LNCaP clone FGC (cell line): ENCODE results near the gene FEN1.

Source experiments
- DNase-seq: peaks from one replicate; pipeline ENCODE4 v3.0.0-alpha.2; 2011; ENCODE audit warnings: low read depth
- H3K4me3 ChIP-seq: 2 replicates; pipeline ENCODE4 v1.5.1; 2011; ENCODE audit warnings: mild to moderate bottlenecking, low read depth, low read length, control low read depth
- TF ChIP-seq, protein P1 (sequence below): IDR thresholded peaks from 2 replicates; pipeline ENCODE4 v1.5.1; 2012; ENCODE audit warnings: mild to moderate bottlenecking; ENCODE audit not compliant: control insufficient read depth, insufficient read depth; ENCODE audit errors: extremely low read depth

FEN1 gene

GRCh38 chr11:61757213-61757862 lies 35.4 kb upstream of the FEN1 start:
- no peak for DNase-seq
- H3K4me3 ChIP-seq: no peak overlapping the region
- TF ChIP-seq, protein P1, sequence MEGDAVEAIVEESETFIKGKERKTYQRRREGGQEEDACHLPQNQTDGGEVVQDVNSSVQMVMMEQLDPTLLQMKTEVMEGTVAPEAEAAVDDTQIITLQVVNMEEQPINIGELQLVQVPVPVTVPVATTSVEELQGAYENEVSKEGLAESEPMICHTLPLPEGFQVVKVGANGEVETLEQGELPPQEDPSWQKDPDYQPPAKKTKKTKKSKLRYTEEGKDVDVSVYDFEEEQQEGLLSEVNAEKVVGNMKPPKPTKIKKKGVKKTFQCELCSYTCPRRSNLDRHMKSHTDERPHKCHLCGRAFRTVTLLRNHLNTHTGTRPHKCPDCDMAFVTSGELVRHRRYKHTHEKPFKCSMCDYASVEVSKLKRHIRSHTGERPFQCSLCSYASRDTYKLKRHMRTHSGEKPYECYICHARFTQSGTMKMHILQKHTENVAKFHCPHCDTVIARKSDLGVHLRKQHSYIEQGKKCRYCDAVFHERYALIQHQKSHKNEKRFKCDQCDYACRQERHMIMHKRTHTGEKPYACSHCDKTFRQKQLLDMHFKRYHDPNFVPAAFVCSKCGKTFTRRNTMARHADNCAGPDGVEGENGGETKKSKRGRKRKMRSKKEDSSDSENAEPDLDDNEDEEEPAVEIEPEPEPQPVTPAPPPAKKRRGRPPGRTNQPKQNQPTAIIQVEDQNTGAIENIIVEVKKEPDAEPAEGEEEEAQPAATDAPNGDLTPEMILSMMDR: no peak

- TF ChIP-seq, protein P1: no peak
- no peak overlapping the region for H3K4me3 ChIP-seq
- no peak for DNase-seq
Observed at GRCh38 chr11:61760946-61761345, 31.8 kb upstream of the FEN1 start.

DNA sequence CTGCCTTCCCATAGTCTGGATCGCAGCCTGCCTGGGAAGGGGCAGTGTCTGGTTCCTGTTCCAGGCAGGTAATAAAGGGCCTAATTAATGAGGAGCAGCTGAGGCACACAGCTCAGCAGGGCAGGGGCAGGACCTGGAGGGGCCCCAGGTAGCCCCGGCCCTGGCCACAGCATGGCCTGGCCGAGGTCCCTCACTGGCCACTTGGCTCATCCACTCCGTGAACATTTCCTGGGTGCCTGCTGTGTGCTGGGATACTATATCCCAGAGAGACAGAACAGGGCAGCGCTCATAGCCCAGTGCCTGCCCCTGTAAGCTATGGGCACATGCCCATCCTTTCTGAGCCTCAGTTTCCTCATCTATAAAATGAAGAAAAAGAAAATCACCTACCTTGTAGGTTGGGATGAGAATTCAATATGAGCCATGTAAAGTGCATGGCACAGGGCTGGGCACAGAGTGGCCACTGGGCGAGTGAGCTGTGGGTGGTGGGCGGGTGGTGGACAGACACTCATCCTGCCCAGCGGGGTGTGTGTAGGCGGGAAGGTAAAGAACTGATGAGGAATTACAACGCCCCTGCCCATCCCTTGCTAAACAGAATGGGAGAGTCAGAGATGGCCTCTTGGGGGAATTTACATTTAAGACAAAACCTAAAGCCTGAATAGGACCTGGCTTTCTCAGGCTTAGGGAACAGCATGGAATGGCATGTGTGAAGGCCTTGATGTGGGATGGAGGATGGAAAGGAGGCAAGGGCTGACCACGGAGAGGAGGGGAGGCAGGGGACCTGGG lies 31.1 kb upstream of the FEN1 start:
- H3K4me3 ChIP-seq: no peak overlapping the region
- TF ChIP-seq, protein P1: no peak
- DNase-seq: no peak

DNA sequence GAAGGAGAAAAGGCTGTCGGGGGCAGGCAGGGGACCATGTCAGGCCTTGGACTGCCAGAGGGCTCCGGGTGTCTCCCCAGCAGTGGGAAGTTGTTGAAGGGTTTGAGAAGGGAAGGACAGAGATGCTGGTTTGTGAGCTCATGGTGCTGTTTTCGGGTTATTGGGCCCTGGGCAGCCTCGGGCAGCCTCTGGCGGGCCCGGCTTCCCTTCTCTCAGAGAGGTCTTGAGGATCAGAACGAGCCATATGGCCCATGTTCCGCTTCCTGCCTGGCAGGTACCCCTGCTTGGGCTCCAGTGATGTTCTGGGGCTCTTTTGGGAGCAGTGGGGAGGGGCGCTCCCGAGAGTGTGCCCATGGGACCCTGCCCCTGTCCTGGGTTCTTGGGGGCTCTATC lies 30.5 kb upstream of the FEN1 start:
- H3K4me3 ChIP-seq: no peak overlapping the region
- DNase-seq: no peak
- TF ChIP-seq, protein P1: no peak

DNA sequence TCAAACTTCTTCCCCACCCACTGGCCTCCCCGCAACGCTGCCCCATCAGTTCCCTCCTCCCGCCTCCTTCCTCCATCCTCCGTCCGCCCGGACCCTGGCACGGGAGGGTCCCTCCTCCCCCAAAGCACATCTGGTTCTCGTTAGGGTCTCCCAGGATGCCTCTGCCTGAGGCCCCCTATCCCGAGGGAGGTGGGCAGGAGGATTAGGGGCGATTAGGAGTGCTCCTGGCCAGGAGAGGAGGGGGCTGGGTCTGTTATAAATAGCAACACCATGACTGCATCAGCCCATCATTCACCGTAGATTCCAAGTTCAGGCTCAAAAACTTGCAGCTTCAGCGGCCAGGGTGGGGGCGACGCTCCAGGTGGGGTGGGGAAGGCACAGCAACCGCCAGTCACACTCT lies 29.9 kb upstream of the FEN1 start:
- TF ChIP-seq, protein P1: no peak
- no peak for DNase-seq
- no peak overlapping the region for H3K4me3 ChIP-seq

GRCh38 chr11:61763930-61764605 lies 28.6 kb upstream of the FEN1 start:
- H3K4me3 ChIP-seq: no peak overlapping the region
- TF ChIP-seq, protein P1: no peak
- no peak for DNase-seq
